ENCODE measurements around the gene CYBC1. TPM values are rescaled to one million over a fixed set of nuclear protein-coding genes. Genes with fewer than 3 reads are reported as not detected.

The CYBC1 gene
- total and polyA plus RNA-seq, 7 experiments from 2014 or later: 112 to 385 (median 181) TPM

DNA sequence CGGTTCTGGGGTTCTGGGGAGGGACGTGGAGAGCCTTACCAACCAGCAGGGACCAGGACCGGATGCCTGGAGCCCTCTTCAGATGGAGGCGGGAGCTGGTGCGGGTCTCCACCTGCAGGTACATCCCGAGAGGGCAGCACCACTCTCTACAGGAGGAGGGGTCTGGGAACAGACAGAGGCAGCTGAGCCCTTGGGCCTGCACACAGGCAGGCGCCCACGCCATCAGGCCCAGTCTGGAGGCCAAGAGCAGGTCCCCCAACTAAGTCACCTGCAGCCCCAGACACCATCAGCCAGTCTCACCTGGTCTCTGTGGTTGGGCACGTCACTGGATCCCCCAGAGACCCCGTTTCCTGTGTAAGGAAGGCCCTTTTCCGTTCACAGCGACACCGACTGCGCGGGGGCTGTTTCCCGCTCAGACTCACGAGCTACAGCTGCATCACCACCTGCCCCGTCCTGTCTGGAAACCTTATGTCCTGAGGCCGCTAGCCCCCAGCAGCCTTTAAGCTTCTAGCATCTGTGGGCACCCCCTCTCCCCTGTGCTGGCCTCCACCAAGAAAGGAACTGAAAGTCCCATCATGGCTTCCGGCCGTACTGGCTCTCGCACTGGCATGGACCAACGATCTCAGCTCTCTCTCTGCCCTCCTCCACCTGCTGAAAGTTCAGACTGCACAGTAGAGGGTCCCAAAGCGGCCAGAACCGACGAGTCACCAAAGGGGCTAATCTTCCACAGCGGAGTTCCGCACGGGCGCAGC, 1.2 kb downstream of the CYBC1 start:
- peak; percentile 56 for ATAC-seq
- ChIA-PET POLR2A (interaction anchor here (0.9 to 4.8 kb wide), 10 partner anchors 9 to 490 kb away, joined by 3 to 38 read pairs (median 7); partner anchors contain the start of gene NARF), CTCF (interaction anchor here (0.6 to 1.6 kb wide), 2 partner anchors 27 to 149 kb away, joined by 3 to 4 read pairs; no protein-coding TSS in a partner anchor)
- H3K4me1 Mint-ChIP-seq: peaks cover 22 to 49% (median 33%) of the 10 kb centered on the region in 7 donors
- H3K9me3 Mint-ChIP-seq: no peaks in the 10 kb centered on the region
- no peaks in the 10 kb centered on the region for H3K27me3 Mint-ChIP-seq
- Histone ChIP-seq H3K9me3 (ENCODE audit: control insufficient read depth in 2 of 3, low read length in 3 of 3) (no peaks in the 10 kb centered on the region), H3K27ac (ENCODE audit: low read depth, low read length) (peak overlapping the region; percentile 86), H3K36me3 (ENCODE audit: control insufficient read depth in 2 of 3, insufficient read depth in 3 of 3, low read length in 3 of 3) (peaks cover 0 to 31% (median 0%) of the 10 kb centered on the region in 3 experiments), H3K4me1 (ENCODE audit: control insufficient read depth in 2 of 2, insufficient read depth in 2 of 2, low read length in 2 of 2) (peaks cover 14 to 22% of the 10 kb centered on the region in 2 donors), H3K4me3 (ENCODE audit: low read length) (peak overlapping the region; percentile 92), H3K27me3 (ENCODE audit: control insufficient read depth in 2 of 2, insufficient read depth in 2 of 2, low read length in 2 of 2) (no peaks in the 10 kb centered on the region)
- DNase-seq: peak; percentile 37 to 81 (median 71)
- H3K4me3 Mint-ChIP-seq: peak overlapping the region; percentile 93 to 99 (median 98)
- intact Hi-C loops (cut with micrococcal nuclease): loop anchor here in 1 of 2 donors (1.0 to 2.0 kb wide), 3 partner anchors 30 to 151 kb away; no protein-coding TSS in a partner anchor
- H3K27ac Mint-ChIP-seq: peak overlapping the region; percentile 92 to 97 (median 97)
- peaks cover 0 to 21% (median 0%) of the 10 kb centered on the region in 5 donors for H3K36me3 Mint-ChIP-seq

DNA sequence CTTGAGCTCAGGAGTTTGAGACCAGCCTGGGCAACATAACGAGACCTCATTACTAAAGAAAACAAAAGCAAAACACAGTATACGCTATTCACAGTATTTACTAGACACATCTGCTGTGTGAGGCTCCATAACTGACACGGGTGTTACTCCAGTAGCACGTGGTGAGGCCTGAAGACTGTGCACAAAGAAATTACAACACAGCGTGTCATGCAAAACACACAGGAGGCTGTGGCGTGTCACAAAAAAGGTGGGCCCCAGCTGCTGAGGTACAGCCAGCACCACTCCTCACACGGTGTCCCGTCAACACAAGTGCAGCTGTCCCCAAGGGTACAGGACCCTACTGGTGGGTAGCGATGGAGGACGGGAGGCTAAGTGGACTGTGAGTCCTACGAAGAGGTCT, 2.7 kb downstream of the CYBC1 start:
- no peaks in the 10 kb centered on the region for H3K9me3 Mint-ChIP-seq
- H3K36me3 Mint-ChIP-seq: peaks cover 0 to 17% (median 0%) of the 10 kb centered on the region in 5 donors
- no peaks in the 10 kb centered on the region for H3K27me3 Mint-ChIP-seq
- ATAC-seq (no peak), DNase-seq (no peak)
- peaks cover 14 to 22% of the 10 kb centered on the region in 2 donors for H3K4me1 ChIP-seq (ENCODE audit: control insufficient read depth in 2 of 2, insufficient read depth in 2 of 2, low read length in 2 of 2)
- CTCF ChIA-PET: interaction anchor here (1.6 kb wide), 1 partner anchor 25 kb away, joined by 4 read pairs; no protein-coding TSS in a partner anchor
- intact Hi-C loops (cut with micrococcal nuclease): loop anchor here in 1 of 2 donors (2.0 kb wide), 2 partner anchors 49 to 149 kb away; no protein-coding TSS in a partner anchor
- peaks cover 0 to 46% (median 0%) of the 10 kb centered on the region in 3 experiments for H3K36me3 ChIP-seq (ENCODE audit: control insufficient read depth in 2 of 3, insufficient read depth in 3 of 3, low read length in 3 of 3)
- H3K4me3 Mint-ChIP-seq: peak overlapping the region in 8 of 10 donors; percentile 27 to 76 (median 44)
- peak overlapping the region; percentile 44 for H3K27ac ChIP-seq (ENCODE audit: low read depth, low read length)
- H3K27me3 ChIP-seq (ENCODE audit: control insufficient read depth in 2 of 2, insufficient read depth in 2 of 2, low read length in 2 of 2): no peaks in the 10 kb centered on the region
- POLR2A ChIA-PET: interaction anchor here (1.2 to 4.8 kb wide), 2 partner anchors 10 kb away, joined by 3 to 38 read pairs; partner anchors contain the start of gene NARF
- H3K9me3 ChIP-seq (ENCODE audit: control insufficient read depth in 2 of 3, low read length in 3 of 3): no peaks in the 10 kb centered on the region
- no peak overlapping the region for H3K4me3 ChIP-seq (ENCODE audit: low read length)
- peaks cover 22 to 49% (median 33%) of the 10 kb centered on the region in 7 donors for H3K4me1 Mint-ChIP-seq
- peak overlapping the region in 8 of 9 donors; percentile 51 to 84 (median 76) for H3K27ac Mint-ChIP-seq

DNA sequence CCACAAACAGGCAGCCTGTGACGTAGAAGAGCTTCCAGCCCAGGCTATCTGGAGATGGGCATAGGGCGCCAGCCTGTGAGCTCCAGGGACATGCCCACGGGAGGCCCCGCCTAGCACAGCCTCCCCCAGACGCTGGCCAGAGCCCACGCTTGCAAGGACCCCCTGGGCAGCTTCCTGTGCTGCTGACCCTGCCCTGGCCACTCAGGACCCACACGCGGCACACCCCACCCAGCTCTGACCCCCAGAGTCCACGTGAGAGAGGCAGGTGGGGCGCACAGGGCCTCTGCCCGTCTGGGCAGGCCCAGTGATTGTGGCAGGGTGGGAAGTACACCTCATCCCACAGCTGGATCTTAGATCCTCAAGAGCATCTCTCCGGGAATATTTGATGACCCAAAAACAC, 3.9 kb downstream of the CYBC1 start:
- H3K4me1 Mint-ChIP-seq: peaks cover 15 to 40% (median 26%) of the 10 kb centered on the region in 7 donors
- H3K27ac ChIP-seq (ENCODE audit: low read depth, low read length): no peak overlapping the region
- no peak for DNase-seq
- no peak for ATAC-seq
- no peaks in the 10 kb centered on the region for H3K9me3 ChIP-seq (ENCODE audit: control insufficient read depth in 2 of 3, low read length in 3 of 3)
- H3K27ac Mint-ChIP-seq: peak overlapping the region in 8 of 9 donors; percentile 17 to 78 (median 35)
- intact Hi-C loops (cut with micrococcal nuclease): no loop called here
- peaks cover 0 to 58% (median 0%) of the 10 kb centered on the region in 3 experiments for H3K36me3 ChIP-seq (ENCODE audit: control insufficient read depth in 2 of 3, insufficient read depth in 3 of 3, low read length in 3 of 3)
- no peaks in the 10 kb centered on the region for H3K27me3 Mint-ChIP-seq
- POLR2A ChIA-PET: interaction anchor here (1.7 to 4.8 kb wide), 2 partner anchors 11 to 12 kb away, joined by 4 to 38 read pairs; partner anchors contain the start of gene NARF
- peak overlapping the region in 1 of 10 donors; percentile 48 for H3K4me3 Mint-ChIP-seq
- H3K36me3 Mint-ChIP-seq: peaks cover 0 to 18% (median 0%) of the 10 kb centered on the region in 5 donors
- peaks cover 14 to 16% of the 10 kb centered on the region in 2 donors for H3K4me1 ChIP-seq (ENCODE audit: control insufficient read depth in 2 of 2, insufficient read depth in 2 of 2, low read length in 2 of 2)
- CTCF ChIA-PET: interaction anchor here (0.5 kb wide), 1 partner anchor 9 kb away, joined by 3 read pairs; no protein-coding TSS in a partner anchor
- H3K9me3 Mint-ChIP-seq: no peaks in the 10 kb centered on the region
- no peak overlapping the region for H3K4me3 ChIP-seq (ENCODE audit: low read length)
- H3K27me3 ChIP-seq (ENCODE audit: control insufficient read depth in 2 of 2, insufficient read depth in 2 of 2, low read length in 2 of 2): no peaks in the 10 kb centered on the region

DNA sequence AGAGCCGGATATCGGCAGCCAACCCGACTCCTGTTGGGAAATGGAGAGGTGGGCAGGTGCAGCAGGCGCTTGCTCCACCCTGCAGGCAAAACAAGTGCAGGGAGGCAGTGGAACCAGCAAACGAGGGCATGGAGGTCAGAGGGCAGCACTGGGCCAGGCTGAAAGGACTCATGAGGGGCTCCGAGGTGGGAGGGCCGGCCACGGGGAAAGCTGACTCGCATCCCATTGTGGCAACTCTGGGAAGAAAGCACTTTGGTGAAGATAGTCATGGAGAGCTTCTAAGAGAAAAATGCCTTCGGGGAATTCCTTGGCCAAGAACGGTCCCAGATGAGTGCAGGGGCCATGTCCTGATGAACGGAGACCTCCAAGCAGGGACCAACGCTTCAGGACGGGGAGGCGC, 4.4 kb downstream of the CYBC1 start:
- Mint-ChIP-seq H3K27ac (peak overlapping the region in 4 of 9 donors; percentile 25 to 74 (median 54)), H3K9me3 (no peaks in the 10 kb centered on the region), H3K4me1 (peaks cover 10 to 35% (median 21%) of the 10 kb centered on the region in 7 donors), H3K36me3 (peaks cover 0 to 18% (median 0%) of the 10 kb centered on the region in 5 donors), H3K27me3 (no peaks in the 10 kb centered on the region), H3K4me3 (peak overlapping the region in 2 of 10 donors; percentile 23 to 48)
- Histone ChIP-seq H3K27ac (ENCODE audit: low read depth, low read length) (peak overlapping the region; percentile 37), H3K27me3 (ENCODE audit: control insufficient read depth in 2 of 2, insufficient read depth in 2 of 2, low read length in 2 of 2) (no peaks in the 10 kb centered on the region), H3K4me3 (ENCODE audit: low read length) (no peak overlapping the region), H3K4me1 (ENCODE audit: control insufficient read depth in 2 of 2, insufficient read depth in 2 of 2, low read length in 2 of 2) (peaks cover 9 to 11% of the 10 kb centered on the region in 2 donors), H3K36me3 (ENCODE audit: control insufficient read depth in 2 of 3, insufficient read depth in 3 of 3, low read length in 3 of 3) (peaks cover 0 to 62% (median 0%) of the 10 kb centered on the region in 3 experiments), H3K9me3 (ENCODE audit: control insufficient read depth in 2 of 3, low read length in 3 of 3) (no peaks in the 10 kb centered on the region)
- DNase-seq: no peak
- CTCF ChIA-PET: interaction anchor here (0.5 kb wide), 1 partner anchor 9 kb away, joined by 3 read pairs; no protein-coding TSS in a partner anchor
- POLR2A ChIA-PET: interaction anchor here (1.7 to 4.8 kb wide), 2 partner anchors 11 to 12 kb away, joined by 4 to 38 read pairs; partner anchors contain the start of gene NARF
- intact Hi-C loops (cut with micrococcal nuclease): no loop called here
- no peak for ATAC-seq

DNA sequence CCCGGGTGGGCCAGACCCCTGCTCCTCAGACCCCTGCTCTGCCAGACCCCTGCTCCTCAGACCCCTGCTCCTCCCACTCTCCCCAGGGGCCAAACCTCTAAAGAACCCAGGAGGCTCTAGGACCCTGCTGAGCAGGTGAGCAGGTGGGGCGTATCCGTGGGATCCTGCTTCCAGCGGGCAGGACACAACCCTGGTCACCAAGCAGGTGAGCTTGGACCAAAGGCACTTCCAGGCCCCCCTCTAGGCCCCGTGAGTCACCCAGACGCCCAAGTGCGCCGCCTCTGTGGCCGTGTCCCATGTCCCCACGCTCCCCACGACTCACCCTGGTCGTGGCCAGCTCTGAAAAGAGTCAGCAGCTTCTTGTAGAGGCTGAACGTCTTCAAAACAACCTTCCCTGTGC, 5.0 kb downstream of the CYBC1 start:
- Histone ChIP-seq H3K36me3 (ENCODE audit: control insufficient read depth in 2 of 3, insufficient read depth in 3 of 3, low read length in 3 of 3) (peaks cover 0 to 62% (median 0%) of the 10 kb centered on the region in 3 experiments), H3K27ac (ENCODE audit: low read depth, low read length) (peak overlapping the region; percentile 37), H3K4me1 (ENCODE audit: control insufficient read depth in 2 of 2, insufficient read depth in 2 of 2, low read length in 2 of 2) (peaks cover 7 to 8% of the 10 kb centered on the region in 2 donors), H3K9me3 (ENCODE audit: control insufficient read depth in 2 of 3, low read length in 3 of 3) (no peaks in the 10 kb centered on the region), H3K27me3 (ENCODE audit: control insufficient read depth in 2 of 2, insufficient read depth in 2 of 2, low read length in 2 of 2) (no peaks in the 10 kb centered on the region), H3K4me3 (ENCODE audit: low read length) (no peak overlapping the region)
- CTCF ChIA-PET: no interaction called here
- H3K4me3 Mint-ChIP-seq: no peak overlapping the region
- no peaks in the 10 kb centered on the region for H3K9me3 Mint-ChIP-seq
- intact Hi-C loops (cut with micrococcal nuclease): no loop called here
- peaks cover 0 to 18% (median 0%) of the 10 kb centered on the region in 5 donors for H3K36me3 Mint-ChIP-seq
- peak overlapping the region in 1 of 9 donors; percentile 74 for H3K27ac Mint-ChIP-seq
- ATAC-seq (no peak), DNase-seq (no peak)
- H3K27me3 Mint-ChIP-seq: no peaks in the 10 kb centered on the region
- POLR2A ChIA-PET: interaction anchor here (0.6 to 4.8 kb wide), 3 partner anchors 10 to 125 kb away, joined by 3 to 38 read pairs (median 4); partner anchors contain the start of gene NARF
- H3K4me1 Mint-ChIP-seq: peaks cover 5 to 29% (median 18%) of the 10 kb centered on the region in 7 donors

DNA sequence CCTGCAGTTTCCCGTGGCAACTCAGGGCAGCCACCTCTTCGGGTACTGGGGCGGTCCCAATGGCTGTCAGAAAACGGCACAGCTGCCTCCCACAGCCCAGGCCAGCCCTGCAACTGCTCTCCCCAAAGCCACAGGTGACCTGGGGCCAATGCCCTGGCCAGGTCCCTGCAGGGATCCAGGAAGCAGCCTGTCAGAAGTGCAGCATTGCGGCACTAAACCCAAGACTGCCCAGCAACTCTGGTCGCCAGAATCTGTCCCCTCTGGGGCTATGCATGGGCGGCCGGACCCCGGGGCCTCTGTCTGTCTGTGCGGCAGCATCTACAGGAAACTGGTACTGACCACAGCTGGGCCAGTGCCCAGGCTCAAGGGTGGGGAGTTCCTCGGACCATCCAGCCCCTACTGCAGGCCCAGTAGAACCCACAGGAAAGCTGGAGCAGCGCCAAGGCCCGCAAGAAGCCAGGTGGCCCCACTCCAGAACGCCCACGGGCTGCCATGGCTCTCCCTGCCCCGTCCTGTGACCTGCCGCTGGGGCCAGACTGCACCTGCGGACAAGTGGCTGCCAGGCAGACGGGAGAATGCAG, 5.5 kb downstream of the CYBC1 start:
- intact Hi-C loops (cut with micrococcal nuclease): no loop called here
- Mint-ChIP-seq H3K9me3 (no peaks in the 10 kb centered on the region), H3K4me3 (no peak overlapping the region), H3K4me1 (peaks cover 5 to 30% (median 19%) of the 10 kb centered on the region in 7 donors), H3K27ac (no peak overlapping the region), H3K36me3 (peaks cover 0 to 18% (median 0%) of the 10 kb centered on the region in 5 donors), H3K27me3 (no peaks in the 10 kb centered on the region)
- DNase-seq: no peak
- Histone ChIP-seq H3K36me3 (ENCODE audit: control insufficient read depth in 2 of 3, insufficient read depth in 3 of 3, low read length in 3 of 3) (peaks cover 0 to 62% (median 0%) of the 10 kb centered on the region in 3 experiments), H3K4me3 (ENCODE audit: low read length) (no peak overlapping the region), H3K27ac (ENCODE audit: low read depth, low read length) (peak overlapping the region; percentile 14), H3K9me3 (ENCODE audit: control insufficient read depth in 2 of 3, low read length in 3 of 3) (no peaks in the 10 kb centered on the region), H3K4me1 (ENCODE audit: control insufficient read depth in 2 of 2, insufficient read depth in 2 of 2, low read length in 2 of 2) (peaks cover 7 to 8% of the 10 kb centered on the region in 2 donors), H3K27me3 (ENCODE audit: control insufficient read depth in 2 of 2, insufficient read depth in 2 of 2, low read length in 2 of 2) (no peaks in the 10 kb centered on the region)
- CTCF ChIA-PET: no interaction called here
- POLR2A ChIA-PET: interaction anchor here (0.6 to 1.7 kb wide), 2 partner anchors 9 to 125 kb away, joined by 3 to 4 read pairs; no protein-coding TSS in a partner anchor
- ATAC-seq: no peak

Data from naive thymus-derived CD4-positive, alpha-beta T cell (primary cell).